Measurements from ENCODE around the gene TADA3.

TADA3 gene

GRCh38 chr3:9786209-9786739 is 6.0 kb downstream of the TADA3 start:
- no peak overlapping the region for H3K4me3 Mint-ChIP-seq
- H3K36me3 Mint-ChIP-seq (ENCODE audit: insufficient read depth): peaks cover 48% of the 10 kb centered on the region
- no peaks in the 10 kb centered on the region for H3K9me3 Mint-ChIP-seq
- H3K27me3 Mint-ChIP-seq: no peaks in the 10 kb centered on the region
- peaks cover 42% of the 10 kb centered on the region for H3K4me1 Mint-ChIP-seq
- H3K27ac Mint-ChIP-seq (ENCODE audit: low read depth): no peak overlapping the region
- no peak for DNase-seq (ENCODE audit: low spot score in 2 of 2)
- no peak for ATAC-seq (replicated peaks; ENCODE audit: extremely low read depth, poor library complexity, severe bottlenecking)

- DNase-seq (ENCODE audit: low spot score in 2 of 2): no peak
- Mint-ChIP-seq H3K27me3 (no peaks in the 10 kb centered on the region), H3K9me3 (no peaks in the 10 kb centered on the region), H3K36me3 (ENCODE audit: insufficient read depth) (peaks cover 51% of the 10 kb centered on the region), H3K4me3 (no peak overlapping the region), H3K27ac (ENCODE audit: low read depth) (no peak overlapping the region), H3K4me1 (peaks cover 42% of the 10 kb centered on the region)
- no peak for ATAC-seq (replicated peaks; ENCODE audit: extremely low read depth, poor library complexity, severe bottlenecking)
These were observed 6.7 kb downstream of the TADA3 start for GRCh38 chr3:9785602-9786001.

GRCh38 chr3:9784965-9785364 is 7.3 kb downstream of the TADA3 start:
- Mint-ChIP-seq H3K9me3 (no peaks in the 10 kb centered on the region), H3K27ac (ENCODE audit: low read depth) (no peak overlapping the region), H3K4me3 (no peak overlapping the region), H3K36me3 (ENCODE audit: insufficient read depth) (peaks cover 49% of the 10 kb centered on the region), H3K4me1 (peaks cover 42% of the 10 kb centered on the region), H3K27me3 (no peaks in the 10 kb centered on the region)
- DNase-seq (ENCODE audit: low spot score in 2 of 2) (no peak), ATAC-seq (replicated peaks; ENCODE audit: extremely low read depth, poor library complexity, severe bottlenecking) (no peak)

- Mint-ChIP-seq H3K9me3 (no peaks in the 10 kb centered on the region), H3K27me3 (no peaks in the 10 kb centered on the region)
These were observed 8.3 kb downstream of the TADA3 start for GRCh38 chr3:9783954-9784353.

GRCh38 chr3:9782770-9783169 is 9.5 kb downstream of the TADA3 start:
- Mint-ChIP-seq H3K36me3 (ENCODE audit: insufficient read depth) (peaks cover 42% of the 10 kb centered on the region), H3K27me3 (no peaks in the 10 kb centered on the region), H3K4me1 (peaks cover 60% of the 10 kb centered on the region), H3K9me3 (no peaks in the 10 kb centered on the region), H3K27ac (ENCODE audit: low read depth) (no peak overlapping the region), H3K4me3 (no peak overlapping the region)
- ATAC-seq (replicated peaks; ENCODE audit: extremely low read depth, poor library complexity, severe bottlenecking) (no peak), DNase-seq (ENCODE audit: low spot score in 2 of 2) (no peak)

More at GRCh38 chr3:9783954-9784353, 8.3 kb downstream of the TADA3 start:
- H3K36me3 Mint-ChIP-seq (ENCODE audit: insufficient read depth): peaks cover 46% of the 10 kb centered on the region
- no peak for DNase-seq (ENCODE audit: low spot score in 2 of 2)
- H3K27ac Mint-ChIP-seq (ENCODE audit: low read depth): no peak overlapping the region
- H3K4me3 Mint-ChIP-seq: no peak overlapping the region
- ATAC-seq (replicated peaks; ENCODE audit: extremely low read depth, poor library complexity, severe bottlenecking): no peak
- peaks cover 51% of the 10 kb centered on the region for H3K4me1 Mint-ChIP-seq

GRCh38 chr3:9781978-9782603 is 10.2 kb downstream of the TADA3 start:
- Mint-ChIP-seq H3K27ac (ENCODE audit: low read depth) (peak overlapping the region; percentile 18), H3K36me3 (ENCODE audit: insufficient read depth) (peaks cover 35% of the 10 kb centered on the region), H3K4me3 (no peak overlapping the region), H3K9me3 (no peaks in the 10 kb centered on the region), H3K4me1 (peaks cover 58% of the 10 kb centered on the region), H3K27me3 (no peaks in the 10 kb centered on the region)
- DNase-seq (ENCODE audit: low spot score in 2 of 2): no peak
- ATAC-seq (replicated peaks; ENCODE audit: extremely low read depth, poor library complexity, severe bottlenecking): no peak

- Mint-ChIP-seq H3K4me1 (peaks cover 58% of the 10 kb centered on the region), H3K27me3 (no peaks in the 10 kb centered on the region), H3K9me3 (no peaks in the 10 kb centered on the region), H3K36me3 (ENCODE audit: insufficient read depth) (peaks cover 32% of the 10 kb centered on the region), H3K4me3 (no peak overlapping the region), H3K27ac (ENCODE audit: low read depth) (peak overlapping the region; percentile 18)
- DNase-seq (ENCODE audit: low spot score in 2 of 2): no peak
- ATAC-seq (replicated peaks; ENCODE audit: extremely low read depth, poor library complexity, severe bottlenecking): no peak
These were observed 10.7 kb downstream of the TADA3 start for GRCh38 chr3:9781551-9781950.

- Mint-ChIP-seq H3K36me3 (ENCODE audit: insufficient read depth) (peaks cover 28% of the 10 kb centered on the region), H3K27me3 (no peaks in the 10 kb centered on the region), H3K9me3 (no peaks in the 10 kb centered on the region), H3K4me3 (peak overlapping the region; percentile 71), H3K27ac (ENCODE audit: low read depth) (peak overlapping the region; percentile 95), H3K4me1 (peaks cover 53% of the 10 kb centered on the region)
- DNase-seq (ENCODE audit: low spot score in 2 of 2) (no peak), ATAC-seq (replicated peaks; ENCODE audit: extremely low read depth, poor library complexity, severe bottlenecking) (no peak)
These were observed 11.4 kb downstream of the TADA3 start for GRCh38 chr3:9780910-9781309.

GRCh38 chr3:9780458-9780812 is 11.8 kb downstream of the TADA3 start:
- ATAC-seq (replicated peaks; ENCODE audit: extremely low read depth, poor library complexity, severe bottlenecking) (peak; percentile 9), DNase-seq (ENCODE audit: low spot score in 2 of 2) (no peak)
- Mint-ChIP-seq H3K4me3 (peak overlapping the region; percentile 71), H3K4me1 (peaks cover 53% of the 10 kb centered on the region), H3K27ac (ENCODE audit: low read depth) (peak overlapping the region; percentile 95), H3K36me3 (ENCODE audit: insufficient read depth) (peaks cover 24% of the 10 kb centered on the region), H3K27me3 (no peaks in the 10 kb centered on the region), H3K9me3 (no peaks in the 10 kb centered on the region)

- peak in 1 of 2 donors; percentile 17 for DNase-seq (ENCODE audit: low spot score in 2 of 2)
- Mint-ChIP-seq H3K4me1 (peaks cover 53% of the 10 kb centered on the region), H3K9me3 (no peaks in the 10 kb centered on the region), H3K36me3 (ENCODE audit: insufficient read depth) (peaks cover 21% of the 10 kb centered on the region), H3K27ac (ENCODE audit: low read depth) (peak overlapping the region; percentile 95), H3K4me3 (peak overlapping the region; percentile 71), H3K27me3 (no peaks in the 10 kb centered on the region)
- ATAC-seq (replicated peaks; ENCODE audit: extremely low read depth, poor library complexity, severe bottlenecking): peak; percentile 79
These were observed 12.4 kb downstream of the TADA3 start for GRCh38 chr3:9779721-9780457.

GRCh38 chr3:9779075-9779593 is 13.1 kb downstream of the TADA3 start:
- DNase-seq (ENCODE audit: low spot score in 2 of 2) (no peak), ATAC-seq (replicated peaks; ENCODE audit: extremely low read depth, poor library complexity, severe bottlenecking) (no peak)
- peaks cover 18% of the 10 kb centered on the region for H3K36me3 Mint-ChIP-seq (ENCODE audit: insufficient read depth)
- H3K27me3 Mint-ChIP-seq: no peaks in the 10 kb centered on the region
- peak overlapping the region; percentile 95 for H3K27ac Mint-ChIP-seq (ENCODE audit: low read depth)
- H3K4me3 Mint-ChIP-seq: peak overlapping the region; percentile 71
- no peaks in the 10 kb centered on the region for H3K9me3 Mint-ChIP-seq
- peaks cover 53% of the 10 kb centered on the region for H3K4me1 Mint-ChIP-seq

- H3K27me3 Mint-ChIP-seq: no peaks in the 10 kb centered on the region
- peak overlapping the region; percentile 95 for H3K27ac Mint-ChIP-seq (ENCODE audit: low read depth)
- ATAC-seq (replicated peaks; ENCODE audit: extremely low read depth, poor library complexity, severe bottlenecking) (no peak), DNase-seq (ENCODE audit: low spot score in 2 of 2) (no peak)
- peaks cover 13% of the 10 kb centered on the region for H3K36me3 Mint-ChIP-seq (ENCODE audit: insufficient read depth)
- no peaks in the 10 kb centered on the region for H3K9me3 Mint-ChIP-seq
- H3K4me3 Mint-ChIP-seq: no peak overlapping the region
- H3K4me1 Mint-ChIP-seq: peaks cover 53% of the 10 kb centered on the region
These were observed 13.9 kb downstream of the TADA3 start for GRCh38 chr3:9778143-9779074.

Data from central memory CD8-positive, alpha-beta T cell (primary cell).